RPMI8226 (cell line): ENCODE data around the gene NPSR1.
A peak's percentile ranks its signal among the peaks of the same experiment; 100 is the strongest.

Experiments
- DNase-seq: peaks from one replicate; pipeline ENCODE4 v3.0.0-alpha.2; 2015

NPSR1 gene

GRCh38 chr7:34759477-34760125, 101.6 kb downstream of the NPSR1 start:
- peak; percentile 39 for DNase-seq

GRCh38 chr7:34760271-34760670, 102.3 kb downstream of the NPSR1 start:
- no peak for DNase-seq

- DNase-seq: no peak
Observed at GRCh38 chr7:34761206-34761605, 103.2 kb downstream of the NPSR1 start.

GRCh38 chr7:34761627-34762026, 103.6 kb downstream of the NPSR1 start:
- DNase-seq: no peak

- no peak for DNase-seq
Observed at GRCh38 chr7:34762764-34763163, 104.7 kb downstream of the NPSR1 start.

GRCh38 chr7:34772296-34772938, 114.4 kb downstream of the NPSR1 start:
- DNase-seq: no peak

- DNase-seq: no peak
Observed at GRCh38 chr7:34776748-34777358, 118.8 kb downstream of the NPSR1 start.

- no peak for DNase-seq
Observed at GRCh38 chr7:34780546-34780945, 122.5 kb downstream of the NPSR1 start.

GRCh38 chr7:34787586-34787985, 129.6 kb downstream of the NPSR1 start:
- DNase-seq: no peak

- DNase-seq: no peak
Observed at GRCh38 chr7:34806831-34807230, 148.8 kb downstream of the NPSR1 start.

- DNase-seq: peak; percentile 10
Observed at GRCh38 chr7:34807548-34808340, 149.7 kb downstream of the NPSR1 start.

- peak; percentile 36 for DNase-seq
Observed at GRCh38 chr7:34814203-34814842, 156.3 kb downstream of the NPSR1 start.

GRCh38 chr7:34821932-34822558, 164.0 kb downstream of the NPSR1 start:
- no peak for DNase-seq

GRCh38 chr7:34823650-34824258, 165.7 kb downstream of the NPSR1 start:
- peak; percentile 75 for DNase-seq

GRCh38 chr7:34825221-34825620, 167.2 kb downstream of the NPSR1 start:
- no peak for DNase-seq

GRCh38 chr7:34830390-34830789, 172.4 kb downstream of the NPSR1 start:
- DNase-seq: no peak

GRCh38 chr7:34831436-34831835, 173.4 kb downstream of the NPSR1 start:
- no peak for DNase-seq

- no peak for DNase-seq
Observed at GRCh38 chr7:34832020-34832419, 174.0 kb downstream of the NPSR1 start.

- no peak for DNase-seq
Observed at GRCh38 chr7:34835901-34836600, 178.0 kb downstream of the NPSR1 start.

GRCh38 chr7:34837316-34837715, 179.3 kb downstream of the NPSR1 start:
- peak; percentile 45 for DNase-seq

- peak; percentile 34 for DNase-seq
Observed at GRCh38 chr7:34837801-34838201, 179.8 kb downstream of the NPSR1 start.
